HG03460 (cell line): ENCODE results near the gene RAN.
"Not testable (repeated sequence)": the region's sequence is repeated elsewhere in the genome, so short reads cannot be mapped to it uniquely, and the experiment has no call there.

ENCODE experiments used
- ATAC-seq: cut with Tn5 transposase; IDR thresholded peaks from one replicate; pipeline ENCODE4 v1.9.1; 2021; ENCODE audit not compliant: unreplicated experiment

The RAN gene

GRCh38 chr12:130848785-130849305, 23.0 kb upstream of the RAN start:
- not testable (repeated sequence) for ATAC-seq

GRCh38 chr12:130849561-130850417, 22.1 kb upstream of the RAN start:
- no peak for ATAC-seq

DNA sequence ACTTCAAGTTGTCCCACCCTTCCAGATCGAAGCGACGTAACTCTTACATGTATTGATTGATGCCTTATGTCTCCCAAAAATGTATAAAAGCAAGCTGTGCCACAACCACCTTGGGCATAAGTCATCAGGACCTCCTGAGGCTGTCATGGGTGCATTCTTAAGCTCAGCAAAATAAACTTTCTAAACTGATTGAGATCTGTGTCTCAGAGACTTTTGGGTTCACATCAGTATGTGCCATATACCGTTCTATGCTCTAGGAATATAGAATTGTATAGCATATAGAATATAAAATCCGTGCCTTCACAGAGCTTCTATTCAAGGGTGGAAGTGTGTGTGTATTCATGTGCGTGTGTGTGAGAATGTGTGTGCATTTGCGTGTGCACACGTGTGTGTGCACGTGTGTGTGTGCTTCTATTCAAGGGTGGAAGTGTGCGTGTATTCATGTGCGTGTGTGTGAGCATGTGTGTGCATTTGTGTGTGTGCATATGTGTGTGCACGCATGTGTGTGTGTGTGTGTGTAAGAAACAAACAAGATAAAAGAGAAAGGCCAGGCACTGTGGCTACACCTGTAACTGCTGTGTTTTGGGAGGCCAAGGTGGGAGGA, 21.3 kb upstream of the RAN start:
- ATAC-seq, result no peak

DNA sequence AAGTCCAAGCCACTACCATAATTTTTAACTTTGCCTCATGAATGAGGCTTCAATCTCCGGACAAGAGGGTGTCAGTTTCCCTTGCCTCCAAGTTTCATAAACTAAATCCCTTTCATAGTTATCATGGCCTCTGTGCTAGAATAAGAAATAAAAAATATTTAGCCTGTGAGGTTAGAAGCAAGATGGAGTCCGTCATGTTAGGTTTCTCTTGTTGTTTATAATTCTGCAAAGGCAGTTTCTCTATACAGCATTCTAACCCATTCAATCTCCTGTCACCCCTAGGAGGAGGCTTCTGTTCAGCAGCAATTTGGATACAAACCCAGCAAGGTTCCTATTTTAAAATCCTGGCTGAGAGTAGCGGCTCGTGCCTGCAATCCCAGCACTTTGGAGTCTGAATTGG, 15.8 kb upstream of the RAN start:
- no peak for ATAC-seq

DNA sequence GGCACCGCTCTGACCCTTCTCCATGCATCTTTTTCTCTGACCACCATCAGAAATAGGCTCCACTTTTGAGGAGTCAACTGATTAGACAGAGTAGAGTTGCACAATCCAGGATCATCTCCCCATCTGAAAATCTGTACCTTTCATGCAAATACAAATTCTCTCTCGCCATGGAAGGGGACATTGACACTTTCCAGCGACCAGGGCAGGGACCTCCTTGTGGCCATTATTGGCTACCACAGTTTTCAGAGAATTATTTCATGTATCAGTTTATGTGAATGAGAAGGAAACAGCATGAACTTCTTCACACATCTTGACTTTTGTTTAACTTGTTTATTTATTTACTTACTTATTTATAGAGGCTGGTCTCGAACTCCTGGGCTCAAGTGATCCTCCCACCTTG, 13.8 kb upstream of the RAN start:
- ATAC-seq, result no peak

- ATAC-seq, result no peak
Observed at GRCh38 chr12:130859161-130859560, 12.7 kb upstream of the RAN start.

DNA sequence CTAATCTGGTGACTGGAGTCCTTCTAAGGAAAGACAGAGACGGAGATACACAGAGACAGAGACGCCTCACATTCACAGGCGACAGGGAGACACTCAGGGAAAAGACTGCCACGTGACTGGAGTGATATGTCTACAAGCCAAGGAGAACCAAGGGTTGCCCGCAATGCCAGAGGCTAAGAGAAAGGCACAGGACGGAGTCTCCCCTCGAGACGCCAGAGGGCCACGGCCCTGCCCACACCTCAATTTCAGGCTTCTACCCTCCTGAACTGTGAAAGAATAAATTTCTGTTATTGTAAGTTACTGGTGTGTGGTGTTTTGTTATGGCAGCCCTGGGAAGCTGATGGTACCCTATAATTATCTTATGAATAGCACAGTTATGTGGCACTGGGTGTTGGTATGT, 11.6 kb upstream of the RAN start:
- no peak for ATAC-seq

- no peak for ATAC-seq
Observed at GRCh38 chr12:130862161-130862560, 9.7 kb upstream of the RAN start.

- ATAC-seq, result not testable (repeated sequence)
Observed at GRCh38 chr12:130862771-130863170, 9.1 kb upstream of the RAN start.

DNA sequence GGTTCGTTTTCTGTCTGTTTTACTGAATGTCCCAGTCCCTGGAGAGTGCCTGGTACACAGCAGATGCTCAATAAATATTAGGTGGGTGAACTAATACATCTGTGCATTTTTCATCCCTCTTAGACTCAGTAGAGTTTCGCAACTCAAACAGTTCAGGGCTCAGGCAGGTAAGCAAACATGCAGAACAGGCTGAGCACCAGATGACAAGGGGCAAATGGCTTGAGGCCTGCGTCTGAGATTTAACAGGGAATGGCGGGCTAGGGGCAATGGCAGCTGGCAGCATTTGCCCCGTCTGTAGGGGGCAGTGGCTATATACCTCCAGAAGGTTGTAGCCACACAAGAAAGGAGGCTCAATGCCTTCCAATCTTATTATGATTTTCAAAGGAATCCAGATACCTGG, 8.6 kb upstream of the RAN start:
- no peak for ATAC-seq

- ATAC-seq, result no peak
Observed at GRCh38 chr12:130868412-130868811, 3.5 kb upstream of the RAN start.

GRCh38 chr12:130870442-130871285, 1.2 kb upstream of the RAN start:
- peak; percentile 51 for ATAC-seq

- ATAC-seq, result peak; percentile 25
Observed at GRCh38 chr12:130872179-130873096, 572 bp downstream of the RAN start.

DNA sequence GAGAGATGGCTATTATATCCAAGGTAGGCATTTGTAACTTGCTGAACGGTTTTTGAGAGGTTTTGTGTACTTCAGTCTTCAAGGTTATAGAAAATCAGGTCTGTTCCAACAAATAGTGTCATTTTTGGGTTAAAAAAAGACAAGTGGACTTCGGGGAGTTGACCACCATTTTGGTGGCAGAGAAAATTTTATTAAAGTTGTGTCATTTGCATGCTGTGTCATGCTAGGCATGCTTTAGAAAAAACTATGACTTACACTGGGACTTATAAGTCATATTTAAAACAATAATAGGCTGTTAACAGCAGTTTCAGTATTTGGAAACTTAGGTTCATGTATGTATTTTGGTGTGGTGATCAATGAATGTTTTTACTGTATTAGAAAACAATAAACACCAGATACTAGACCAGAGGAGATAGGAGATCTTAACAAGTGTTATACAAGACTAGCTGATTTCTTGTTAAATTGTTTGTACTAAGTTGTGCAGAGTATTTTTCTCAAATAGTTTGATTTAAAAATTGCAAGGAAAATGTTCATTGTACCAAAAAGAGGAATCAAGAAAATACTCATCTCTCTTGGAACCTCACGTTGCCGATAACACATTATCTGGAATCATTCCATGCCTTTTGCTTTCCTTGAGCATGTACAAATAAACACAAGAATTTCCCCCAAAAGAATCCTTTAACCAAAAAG, 1.4 kb downstream of the RAN start:
- no peak for ATAC-seq

- ATAC-seq, result no peak
Observed at GRCh38 chr12:130873825-130874224, 2.0 kb downstream of the RAN start.

DNA sequence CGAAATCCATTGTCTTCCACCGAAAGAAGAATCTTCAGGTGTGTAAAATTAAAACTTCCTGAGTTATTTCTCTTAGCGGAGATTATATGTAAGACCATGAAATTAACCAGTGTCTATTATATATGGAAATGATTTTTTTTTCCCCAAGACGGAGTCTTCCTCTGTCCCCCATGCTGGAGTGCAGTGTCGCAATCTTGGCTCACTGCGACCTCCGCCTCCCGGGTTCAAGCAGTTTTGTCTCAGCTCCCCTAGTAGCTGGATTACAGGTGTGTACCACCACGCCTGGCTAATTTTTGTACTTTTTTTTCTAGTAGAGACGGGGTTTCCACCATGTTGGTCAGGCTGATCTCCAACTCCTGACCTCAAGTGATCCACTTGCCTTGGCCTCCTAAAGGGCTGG, 2.8 kb downstream of the RAN start:
- no peak for ATAC-seq

GRCh38 chr12:130875193-130875592, 3.3 kb downstream of the RAN start:
- ATAC-seq, result no peak

- ATAC-seq, result not testable (repeated sequence)
Observed at GRCh38 chr12:130875708-130876107, 3.8 kb downstream of the RAN start.

- no peak for ATAC-seq
Observed at GRCh38 chr12:130876297-130876696, 4.4 kb downstream of the RAN start.

GRCh38 chr12:130876758-130877157, 4.9 kb downstream of the RAN start:
- no peak for ATAC-seq
